ENCODE measurements around the gene RAB4B.

The RAB4B gene

DNA sequence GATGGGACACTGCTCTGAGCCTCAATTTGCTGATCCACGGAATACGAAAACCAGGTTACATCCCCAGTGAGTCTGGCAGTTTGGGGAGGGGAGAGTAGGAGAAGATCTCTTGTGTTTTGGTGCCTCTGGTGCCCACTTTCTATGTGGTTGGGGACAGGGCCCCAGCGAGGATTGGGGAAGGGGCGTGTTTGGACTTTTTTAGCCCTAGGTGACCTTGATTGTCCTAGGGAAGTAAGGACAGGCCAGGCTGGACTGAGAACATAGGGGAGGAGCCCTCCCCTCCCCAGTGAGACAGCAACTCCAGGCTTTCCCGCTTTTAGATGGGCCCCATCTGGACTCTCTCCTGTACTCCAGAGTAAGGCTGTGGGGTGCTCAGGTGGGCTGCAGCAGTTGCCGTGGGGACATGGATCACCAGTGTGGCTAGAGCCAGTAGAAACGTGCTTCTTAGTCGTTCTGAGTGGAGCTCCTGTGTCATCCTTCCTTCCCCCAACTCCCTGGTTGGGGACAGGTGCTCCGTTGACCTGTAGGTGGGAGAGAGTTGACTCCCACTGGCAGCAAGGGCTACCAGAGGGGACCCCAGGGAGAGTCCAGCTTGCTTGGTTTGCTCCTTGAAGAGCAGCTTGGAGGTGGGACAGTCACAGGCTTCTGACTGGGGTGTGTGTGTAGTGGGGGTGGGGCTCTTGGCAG, 25.3 kb downstream of the RAB4B start:
- H3K36me3 ChIP-seq (ENCODE audit: control insufficient read depth in 2 of 2, insufficient read depth in 2 of 2, low read length in 2 of 2), result peaks cover 25 to 33% of the 10 kb centered on the region in 2 donors
- peaks cover 70 to 73% of the 10 kb centered on the region in 2 donors for H3K4me1 ChIP-seq (ENCODE audit: control insufficient read depth in 2 of 2, insufficient read depth in 2 of 2, low read length in 2 of 2)
- peak overlapping the region; percentile 85 to 86 for H3K27ac ChIP-seq (ENCODE audit: low read depth in 2 of 2, low read length in 2 of 2)
- H3K9ac ChIP-seq (ENCODE audit: low read depth in 1 of 2, low read length in 2 of 2), result peak overlapping the region; percentile 38 to 66
- peak overlapping the region in 1 of 2 donors; percentile 51 for H3K4me3 ChIP-seq (ENCODE audit: low read length in 2 of 2)
- H3K9me3 ChIP-seq (ENCODE audit: control insufficient read depth in 2 of 2, low read length in 2 of 2), result no peaks in the 10 kb centered on the region
- no peaks in the 10 kb centered on the region for H3K27me3 ChIP-seq (ENCODE audit: control insufficient read depth in 2 of 2, insufficient read depth in 2 of 2, low read length in 2 of 2)

DNA sequence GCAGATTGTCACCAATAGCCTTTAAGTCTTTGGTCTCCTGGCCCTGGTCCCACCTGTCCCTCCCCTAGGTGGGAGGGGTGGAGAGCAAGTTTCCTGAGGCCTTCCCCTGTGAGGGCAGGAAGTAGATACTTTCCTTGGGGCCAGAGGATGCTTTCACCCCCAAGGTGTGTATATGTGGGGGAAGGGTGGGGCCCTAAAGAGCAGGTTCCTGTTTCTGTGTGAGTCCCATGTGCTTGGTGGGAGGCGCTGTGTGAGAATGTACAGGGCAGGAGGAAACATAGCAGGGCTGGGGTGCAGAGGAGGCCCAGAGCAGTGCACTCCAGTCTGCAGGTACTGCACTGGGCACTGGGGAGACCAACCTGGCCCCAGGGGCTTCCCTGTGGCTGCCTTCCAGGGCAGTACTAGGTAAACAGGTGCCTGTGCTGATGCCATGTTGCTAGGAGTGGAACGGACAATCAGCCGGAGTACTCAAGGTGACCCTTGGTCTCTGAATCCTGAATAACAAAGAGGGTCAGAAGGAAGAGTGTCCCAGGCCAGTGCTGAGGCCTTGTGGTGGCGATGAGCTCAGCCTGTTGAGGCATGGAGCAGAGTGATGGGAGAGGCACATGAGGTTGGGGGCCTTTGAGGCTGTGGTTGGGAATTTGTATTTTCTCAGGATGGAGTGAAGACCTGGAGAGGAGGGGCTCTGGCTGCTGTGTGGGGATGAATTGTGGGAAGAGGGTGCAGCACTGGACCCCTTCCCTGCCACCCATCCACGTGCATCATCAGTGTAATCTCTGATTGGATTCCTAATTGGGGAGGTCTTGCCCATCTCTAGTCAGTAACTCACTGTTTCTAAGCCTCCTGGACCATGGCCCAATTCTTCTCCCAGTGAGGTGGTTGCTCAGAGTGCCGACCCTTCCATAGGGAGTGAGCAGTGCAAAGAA, 26.1 kb downstream of the RAB4B start:
- Histone ChIP-seq H3K4me1 (ENCODE audit: control insufficient read depth in 2 of 2, insufficient read depth in 2 of 2, low read length in 2 of 2) (peaks cover 70 to 73% of the 10 kb centered on the region in 2 donors), H3K36me3 (ENCODE audit: control insufficient read depth in 2 of 2, insufficient read depth in 2 of 2, low read length in 2 of 2) (peaks cover 31 to 39% of the 10 kb centered on the region in 2 donors)

DNA sequence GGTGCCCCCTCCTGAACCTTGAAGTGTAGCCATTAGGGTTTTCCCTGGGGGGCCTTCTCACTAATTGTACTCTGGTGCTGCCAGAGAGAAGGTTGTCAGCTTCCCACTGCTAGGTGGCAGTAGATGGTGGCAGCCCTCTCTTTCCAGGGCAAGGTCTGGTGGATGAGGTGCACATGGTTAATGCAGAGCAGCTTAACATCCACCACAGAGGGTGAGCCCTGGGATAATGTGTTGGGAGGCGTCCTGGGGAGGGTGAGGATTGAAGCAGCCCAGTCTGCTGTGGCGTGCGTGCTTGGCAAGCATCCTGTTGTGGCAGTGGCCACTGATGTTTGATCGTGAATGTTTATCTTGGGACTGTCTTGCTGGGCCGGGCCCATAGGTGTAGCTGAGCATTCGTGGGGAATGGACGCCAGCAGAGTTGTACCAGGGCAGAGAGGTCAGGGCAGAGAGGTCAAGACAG, 26.8 kb downstream of the RAB4B start:
- H3K9ac ChIP-seq (ENCODE audit: low read depth in 1 of 2, low read length in 2 of 2), result peak overlapping the region; percentile 36 to 63
- H3K9me3 ChIP-seq (ENCODE audit: control insufficient read depth in 2 of 2, low read length in 2 of 2), result no peaks in the 10 kb centered on the region
- H3K27ac ChIP-seq (ENCODE audit: low read depth in 2 of 2, low read length in 2 of 2), result peak overlapping the region; percentile 85 to 86

More for the DNA sequence above, 26.1 kb downstream of the RAB4B start:
- H3K9me3 ChIP-seq (ENCODE audit: control insufficient read depth in 2 of 2, low read length in 2 of 2), result no peaks in the 10 kb centered on the region
- peak overlapping the region; percentile 36 to 63 for H3K9ac ChIP-seq (ENCODE audit: low read depth in 1 of 2, low read length in 2 of 2)
- peak overlapping the region in 1 of 2 donors; percentile 52 for H3K4me3 ChIP-seq (ENCODE audit: low read length in 2 of 2)
- no peaks in the 10 kb centered on the region for H3K27me3 ChIP-seq (ENCODE audit: control insufficient read depth in 2 of 2, insufficient read depth in 2 of 2, low read length in 2 of 2)
- peak overlapping the region; percentile 85 to 86 for H3K27ac ChIP-seq (ENCODE audit: low read depth in 2 of 2, low read length in 2 of 2)

DNA sequence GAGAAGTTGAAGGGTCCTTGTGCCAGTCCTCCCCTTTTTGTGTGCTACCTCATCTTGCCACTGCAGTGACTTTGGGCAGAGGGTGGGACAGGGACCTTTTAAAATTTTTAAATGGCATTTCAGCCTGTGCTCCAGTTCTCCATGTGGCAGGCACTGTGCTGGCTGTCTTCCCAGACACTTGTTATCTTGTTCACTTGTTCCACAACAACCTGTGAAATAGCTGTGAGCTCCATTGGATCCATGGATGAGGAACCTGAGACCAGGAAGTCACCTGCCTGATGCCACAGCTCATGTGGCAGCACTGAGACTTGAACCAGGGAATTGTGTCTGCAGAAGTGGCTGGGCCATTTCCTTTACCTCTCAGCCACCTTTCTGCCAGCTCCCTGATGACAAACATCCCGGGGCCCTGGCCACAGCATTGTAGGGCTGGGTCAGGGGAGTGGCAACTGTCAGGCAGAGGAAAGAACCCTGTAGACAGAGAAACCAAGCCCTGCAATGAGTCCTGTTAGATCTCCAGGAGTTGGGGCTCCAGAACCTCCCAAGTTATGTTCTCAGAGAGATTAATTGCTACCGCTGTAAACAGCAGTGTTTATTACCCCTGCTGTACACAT, 27.3 kb downstream of the RAB4B start:
- peak overlapping the region in 1 of 2 donors; percentile 6 for H3K9ac ChIP-seq (ENCODE audit: low read depth in 1 of 2, low read length in 2 of 2)
- no peak overlapping the region for H3K4me3 ChIP-seq (ENCODE audit: low read length in 2 of 2)
- H3K36me3 ChIP-seq (ENCODE audit: control insufficient read depth in 2 of 2, insufficient read depth in 2 of 2, low read length in 2 of 2), result peaks cover 31 to 41% of the 10 kb centered on the region in 2 donors
- H3K27ac ChIP-seq (ENCODE audit: low read depth in 2 of 2, low read length in 2 of 2), result peak overlapping the region; percentile 56 to 85
- H3K27me3 ChIP-seq (ENCODE audit: control insufficient read depth in 2 of 2, insufficient read depth in 2 of 2, low read length in 2 of 2), result no peaks in the 10 kb centered on the region
- peaks cover 64 to 68% of the 10 kb centered on the region in 2 donors for H3K4me1 ChIP-seq (ENCODE audit: control insufficient read depth in 2 of 2, insufficient read depth in 2 of 2, low read length in 2 of 2)
- H3K9me3 ChIP-seq (ENCODE audit: control insufficient read depth in 2 of 2, low read length in 2 of 2), result no peaks in the 10 kb centered on the region

More for the DNA sequence above, 26.8 kb downstream of the RAB4B start:
- H3K4me3 ChIP-seq (ENCODE audit: low read length in 2 of 2), result peak overlapping the region in 1 of 2 donors; percentile 52
- no peaks in the 10 kb centered on the region for H3K27me3 ChIP-seq (ENCODE audit: control insufficient read depth in 2 of 2, insufficient read depth in 2 of 2, low read length in 2 of 2)
- H3K36me3 ChIP-seq (ENCODE audit: control insufficient read depth in 2 of 2, insufficient read depth in 2 of 2, low read length in 2 of 2), result peaks cover 31 to 41% of the 10 kb centered on the region in 2 donors
- H3K4me1 ChIP-seq (ENCODE audit: control insufficient read depth in 2 of 2, insufficient read depth in 2 of 2, low read length in 2 of 2), result peaks cover 70 to 73% of the 10 kb centered on the region in 2 donors

DNA sequence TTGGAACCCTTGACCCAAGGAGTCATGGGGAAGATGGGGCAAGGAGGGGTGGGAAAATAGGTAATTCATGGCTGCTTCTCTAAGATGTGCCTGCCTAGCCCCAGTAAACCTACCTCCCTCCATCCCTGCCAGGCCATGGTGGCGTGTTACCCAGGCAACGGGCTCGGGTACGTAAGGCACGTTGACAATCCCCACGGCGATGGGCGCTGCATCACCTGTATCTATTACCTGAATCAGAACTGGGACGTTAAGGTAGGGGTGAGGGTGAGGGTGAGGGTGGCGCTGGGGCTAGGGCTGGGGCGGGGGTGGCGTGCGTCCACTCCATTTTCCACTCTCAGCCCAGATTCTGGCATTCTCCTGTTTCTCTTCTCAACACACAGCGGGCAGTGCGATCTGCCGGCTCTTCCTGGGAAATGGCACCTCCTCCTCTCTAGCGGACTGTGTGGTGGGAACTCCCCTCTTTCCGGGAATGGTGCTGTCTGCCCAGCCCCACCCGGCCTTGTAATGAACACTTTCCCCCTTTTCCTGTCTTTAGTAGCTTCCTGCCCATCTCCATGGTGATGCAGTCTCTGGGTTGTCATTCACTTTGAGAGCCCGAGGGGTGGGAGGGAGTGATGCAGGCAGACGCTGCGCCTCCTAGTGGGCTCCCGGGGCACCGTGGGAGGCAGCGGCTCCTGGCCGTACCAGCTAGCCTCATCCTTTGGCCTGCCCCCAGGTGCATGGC, 28.5 kb downstream of the RAB4B start:
- Histone ChIP-seq H3K4me1 (ENCODE audit: control insufficient read depth in 2 of 2, insufficient read depth in 2 of 2, low read length in 2 of 2) (peaks cover 59 to 61% of the 10 kb centered on the region in 2 donors), H3K9me3 (ENCODE audit: control insufficient read depth in 2 of 2, low read length in 2 of 2) (no peaks in the 10 kb centered on the region), H3K27me3 (ENCODE audit: control insufficient read depth in 2 of 2, insufficient read depth in 2 of 2, low read length in 2 of 2) (no peaks in the 10 kb centered on the region), H3K9ac (ENCODE audit: low read depth in 1 of 2, low read length in 2 of 2) (no peak overlapping the region), H3K27ac (ENCODE audit: low read depth in 2 of 2, low read length in 2 of 2) (peak overlapping the region; percentile 42 to 72), H3K36me3 (ENCODE audit: control insufficient read depth in 2 of 2, insufficient read depth in 2 of 2, low read length in 2 of 2) (peaks cover 23 to 32% of the 10 kb centered on the region in 2 donors), H3K4me3 (ENCODE audit: low read length in 2 of 2) (no peak overlapping the region)

DNA sequence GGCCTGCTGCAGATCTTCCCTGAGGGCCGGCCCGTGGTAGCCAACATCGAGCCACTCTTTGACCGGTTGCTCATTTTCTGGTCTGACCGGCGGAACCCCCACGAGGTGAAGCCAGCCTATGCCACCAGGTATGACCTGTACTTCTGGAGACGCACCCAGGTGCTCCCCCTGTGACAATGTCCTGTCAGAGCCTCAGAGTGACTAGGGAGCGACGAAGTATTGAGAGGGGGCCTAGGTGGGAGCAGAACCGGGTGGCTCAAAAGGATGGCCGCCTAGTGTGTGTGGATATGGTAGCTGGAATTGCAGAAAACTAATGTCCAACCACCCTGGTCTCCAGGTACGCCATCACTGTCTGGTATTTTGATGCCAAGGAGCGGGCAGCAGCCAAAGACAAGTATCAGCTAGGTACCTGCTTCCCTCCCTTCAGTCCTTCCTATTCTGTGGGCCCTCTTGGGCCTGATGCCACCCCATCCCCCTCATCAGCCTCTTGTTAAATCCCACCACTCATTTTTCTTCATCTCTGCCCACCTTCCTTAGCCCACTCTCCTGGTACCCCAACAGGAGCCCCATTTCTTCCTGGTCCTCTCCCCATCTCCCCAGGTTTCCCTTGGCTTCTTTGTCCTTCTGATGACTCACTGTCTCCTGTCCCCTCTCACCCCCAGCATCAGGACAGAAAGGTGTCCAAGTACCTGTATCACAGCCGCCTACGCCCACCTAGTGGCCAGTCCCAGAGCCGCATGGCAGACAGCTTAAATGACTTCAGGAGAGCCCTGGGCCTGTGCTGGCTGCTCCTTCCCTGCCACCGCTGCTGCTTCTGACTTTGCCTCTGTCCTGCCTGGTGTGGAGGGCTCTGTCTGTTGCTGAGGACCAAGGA, 29.3 kb downstream of the RAB4B start:
- H3K9me3 ChIP-seq (ENCODE audit: control insufficient read depth in 2 of 2, low read length in 2 of 2), result no peaks in the 10 kb centered on the region
- no peak overlapping the region for H3K4me3 ChIP-seq (ENCODE audit: low read length in 2 of 2)
- H3K27ac ChIP-seq (ENCODE audit: low read depth in 2 of 2, low read length in 2 of 2), result peak overlapping the region in 1 of 2 donors; percentile 58
- H3K36me3 ChIP-seq (ENCODE audit: control insufficient read depth in 2 of 2, insufficient read depth in 2 of 2, low read length in 2 of 2), result peaks cover 18 to 28% of the 10 kb centered on the region in 2 donors
- H3K4me1 ChIP-seq (ENCODE audit: control insufficient read depth in 2 of 2, insufficient read depth in 2 of 2, low read length in 2 of 2), result peaks cover 54 to 56% of the 10 kb centered on the region in 2 donors
- H3K27me3 ChIP-seq (ENCODE audit: control insufficient read depth in 2 of 2, insufficient read depth in 2 of 2, low read length in 2 of 2), result no peaks in the 10 kb centered on the region
- H3K9ac ChIP-seq (ENCODE audit: low read depth in 1 of 2, low read length in 2 of 2), result no peak overlapping the region

DNA sequence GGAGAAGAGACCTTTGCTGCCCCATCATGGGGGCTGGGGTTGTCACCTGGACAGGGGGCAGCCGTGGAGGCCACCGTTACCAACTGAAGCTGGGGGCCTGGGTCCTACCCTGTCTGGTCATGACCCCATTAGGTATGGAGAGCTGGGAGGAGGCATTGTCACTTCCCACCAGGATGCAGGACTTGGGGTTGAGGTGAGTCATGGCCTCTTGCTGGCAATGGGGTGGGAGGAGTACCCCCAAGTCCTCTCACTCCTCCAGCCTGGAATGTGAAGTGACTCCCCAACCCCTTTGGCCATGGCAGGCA, 29.9 kb downstream of the RAB4B start:
- Histone ChIP-seq H3K36me3 (ENCODE audit: control insufficient read depth in 2 of 2, insufficient read depth in 2 of 2, low read length in 2 of 2) (peaks cover 18 to 28% of the 10 kb centered on the region in 2 donors), H3K27me3 (ENCODE audit: control insufficient read depth in 2 of 2, insufficient read depth in 2 of 2, low read length in 2 of 2) (no peaks in the 10 kb centered on the region), H3K9me3 (ENCODE audit: control insufficient read depth in 2 of 2, low read length in 2 of 2) (no peaks in the 10 kb centered on the region), H3K4me1 (ENCODE audit: control insufficient read depth in 2 of 2, insufficient read depth in 2 of 2, low read length in 2 of 2) (peaks cover 48 to 50% of the 10 kb centered on the region in 2 donors), H3K9ac (ENCODE audit: low read depth in 1 of 2, low read length in 2 of 2) (no peak overlapping the region), H3K4me3 (ENCODE audit: low read length in 2 of 2) (no peak overlapping the region), H3K27ac (ENCODE audit: low read depth in 2 of 2, low read length in 2 of 2) (no peak overlapping the region)

DNA sequence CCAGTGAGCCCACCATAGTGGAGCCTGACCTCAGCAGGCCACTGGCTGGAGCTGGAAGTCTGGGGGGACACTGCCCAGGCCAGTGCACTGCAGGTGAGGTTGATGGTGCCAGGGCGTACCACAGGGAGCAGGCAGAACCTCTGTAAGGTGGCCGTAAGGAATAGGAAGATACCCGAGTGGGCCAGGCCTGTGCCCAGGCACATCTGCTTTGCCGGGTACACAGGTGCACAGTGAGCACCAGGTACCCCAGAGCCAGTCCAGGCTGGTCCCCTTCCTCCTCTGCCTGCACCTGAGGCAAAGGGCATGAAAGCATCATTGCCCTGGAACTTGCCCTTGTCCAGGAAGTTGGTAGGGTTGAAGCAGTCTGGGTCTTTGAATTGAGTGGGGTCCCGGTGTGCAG, 30.4 kb downstream of the RAB4B start:
- Histone ChIP-seq H3K4me1 (ENCODE audit: control insufficient read depth in 2 of 2, insufficient read depth in 2 of 2, low read length in 2 of 2) (peaks cover 42 to 45% of the 10 kb centered on the region in 2 donors), H3K9me3 (ENCODE audit: control insufficient read depth in 2 of 2, low read length in 2 of 2) (no peaks in the 10 kb centered on the region), H3K27me3 (ENCODE audit: control insufficient read depth in 2 of 2, insufficient read depth in 2 of 2, low read length in 2 of 2) (no peaks in the 10 kb centered on the region), H3K4me3 (ENCODE audit: low read length in 2 of 2) (no peak overlapping the region), H3K27ac (ENCODE audit: low read depth in 2 of 2, low read length in 2 of 2) (no peak overlapping the region), H3K9ac (ENCODE audit: low read depth in 1 of 2, low read length in 2 of 2) (no peak overlapping the region), H3K36me3 (ENCODE audit: control insufficient read depth in 2 of 2, insufficient read depth in 2 of 2, low read length in 2 of 2) (peaks cover 18 to 28% of the 10 kb centered on the region in 2 donors)
